Measurements from ENCODE around the gene GON4L.

- TF ChIP-seq TAF1 (IDR thresholded peaks at IDR 0.05; ENCODE audit: borderline replicate concordance, low read depth, low read length): no peak
- TF ChIP-seq EP300 (IDR thresholded peaks at IDR 0.05; ENCODE audit: borderline replicate concordance in 1 of 2, low read depth in 1 of 2, low read length in 1 of 2): no peak
- TF ChIP-seq CHD2 (IDR thresholded peaks at IDR 0.05; ENCODE audit: low read length, partially characterized antibody): no peak
- TF ChIP-seq RAD21 (IDR thresholded peaks at IDR 0.05; ENCODE audit: low read length): no peak
- no peak for TF ChIP-seq FOXM1 (IDR thresholded peaks at IDR 0.05; ENCODE audit: low read depth)
- no peak for TF ChIP-seq EZH2phosphoT487 (IDR thresholded peaks at IDR 0.05; ENCODE audit: borderline replicate concordance, low read depth)
- TF ChIP-seq POLR2AphosphoS5 (IDR thresholded peaks at IDR 0.05; ENCODE audit: low read depth, low read length): no peak
- TF ChIP-seq YY1 (IDR thresholded peaks at IDR 0.05; ENCODE audit: low read depth): no peak
These were observed 42.7 kb upstream of the GON4L start for GRCh38 chr1:155899683-155900082.
